Activated gamma-delta T cell (primary cell): ENCODE results near the gene AGRN.
"Not testable (repeated sequence)": the region's sequence is repeated elsewhere in the genome, so short reads cannot be mapped to it uniquely, and the experiment has no call there.

Source experiments
- DNase-seq: peaks from one replicate; lab custom pipeline; 2025; lab: John Stamatoyannopoulos, UW

Gene AGRN

DNA sequence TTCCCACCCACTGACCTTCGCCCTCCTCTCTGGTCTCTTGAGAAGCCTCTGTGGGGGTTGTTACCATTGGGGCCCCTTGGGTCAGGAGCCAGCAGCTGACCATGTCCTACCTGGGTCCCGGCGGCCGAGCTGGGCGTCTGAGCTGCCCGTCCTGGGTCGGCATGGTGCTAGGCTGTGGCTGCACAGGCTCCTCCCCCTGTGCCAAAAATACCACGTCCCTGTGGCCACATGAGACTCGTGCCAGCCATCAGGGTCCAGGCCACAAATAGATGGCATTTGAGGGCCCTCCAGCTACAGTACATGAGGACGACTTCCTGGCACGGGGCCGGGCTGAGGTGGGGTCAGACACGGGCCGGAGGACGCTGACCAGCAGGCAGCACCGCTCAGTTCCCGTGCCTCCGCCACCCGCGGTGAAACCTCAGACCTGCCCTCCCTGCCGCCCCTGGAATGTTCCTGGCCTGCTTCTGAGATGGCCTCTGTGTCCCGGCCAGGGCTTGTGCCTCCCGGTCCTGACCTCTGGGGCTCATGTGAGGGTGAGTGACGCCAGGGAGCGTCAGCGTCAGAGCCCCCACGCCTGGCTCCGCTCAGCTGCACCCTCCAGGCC is 37.9 kb upstream of the AGRN start, which contains the start of gene PERM1:
Gene PERM1, minus strand, starts transcription at position 139 of the 604 bp plus-strand sequence. CDS start 1,064 bp downstream, outside the sequence.
- no peak for DNase-seq

DNA sequence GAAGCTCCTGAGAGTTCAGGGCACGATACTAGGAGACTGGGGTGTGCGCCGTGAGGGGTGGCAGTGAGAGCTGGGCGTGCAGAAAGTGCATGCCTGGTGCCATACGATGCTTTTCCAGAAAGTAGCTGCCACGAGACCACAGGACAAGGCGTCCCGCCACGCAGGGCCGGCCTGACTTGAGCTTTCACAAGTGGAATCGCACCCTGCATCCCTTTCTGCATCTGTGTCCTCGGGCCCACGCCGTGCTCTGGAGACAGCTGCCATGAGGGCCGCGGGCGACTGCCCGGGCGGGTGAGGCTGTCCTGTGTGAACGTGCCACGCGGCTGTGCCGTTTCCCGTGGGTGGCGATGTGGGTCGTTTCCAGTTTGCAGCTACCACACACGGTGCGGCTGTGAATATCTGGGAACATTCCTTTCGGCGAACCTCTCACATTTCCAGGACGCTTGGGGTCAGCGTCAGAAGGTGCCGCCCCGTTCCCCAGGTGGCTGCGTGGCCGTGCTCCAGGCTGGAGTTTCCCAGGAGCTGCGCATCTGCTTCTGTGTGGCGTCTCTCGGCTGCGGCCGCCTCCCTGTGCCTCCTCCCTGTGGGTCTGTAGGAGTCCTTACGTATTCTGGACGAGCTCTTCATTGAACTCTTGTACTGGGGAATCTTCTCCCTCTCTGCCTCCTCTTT is 37.0 kb upstream of the AGRN start:
- no peak for DNase-seq

DNA sequence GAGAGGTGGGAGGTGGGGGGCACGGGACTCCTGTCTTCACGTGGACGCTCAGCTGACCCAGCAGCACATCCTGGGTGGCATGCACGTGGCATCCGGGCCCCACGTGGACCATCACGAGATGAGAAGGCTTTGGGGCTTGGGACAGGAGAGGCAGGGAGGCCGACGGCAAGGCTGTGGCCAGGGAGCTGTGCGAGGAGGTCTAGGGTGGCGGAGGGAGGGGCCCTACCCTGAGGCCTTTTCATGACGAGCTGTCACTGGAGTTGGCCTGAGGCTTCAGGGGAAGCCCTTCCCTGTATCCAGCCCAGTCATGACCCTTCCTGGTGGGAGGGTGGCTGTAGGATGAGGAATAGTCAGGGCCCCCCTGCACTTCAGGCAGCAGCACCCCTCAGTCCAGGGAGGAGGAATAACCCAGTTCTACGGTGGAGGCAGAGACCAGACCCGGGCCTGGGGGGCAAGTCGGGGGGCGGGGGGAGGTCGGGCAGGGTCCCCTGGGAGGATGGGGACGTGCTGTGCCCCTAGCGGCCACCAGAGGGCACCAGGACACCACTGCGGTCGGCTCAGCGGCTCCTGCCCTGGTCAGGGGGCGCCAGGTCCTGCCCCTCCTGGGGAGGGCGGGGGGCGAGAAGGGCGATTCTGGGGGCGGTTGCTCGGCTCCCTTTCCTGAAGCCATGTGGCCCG is 36.0 kb upstream of the AGRN start:
- peak; percentile 37 for DNase-seq

DNA sequence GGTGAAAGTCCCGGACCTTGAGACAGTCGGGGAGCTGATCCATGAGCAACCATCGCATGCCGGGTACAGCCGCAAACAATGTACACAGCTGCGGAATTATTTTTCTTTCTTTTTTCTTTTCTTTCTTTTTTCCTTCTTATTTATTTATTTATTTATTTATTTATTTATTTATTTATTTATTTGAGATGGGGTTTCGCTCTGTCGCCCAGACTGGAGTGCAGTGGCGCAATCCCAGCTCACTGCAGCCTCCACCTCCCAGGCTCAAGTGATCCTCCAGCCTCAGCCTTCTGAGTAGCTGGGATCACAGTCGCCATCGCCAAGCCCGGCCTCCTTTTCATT is 35.5 kb upstream of the AGRN start:
- no peak for DNase-seq

DNA sequence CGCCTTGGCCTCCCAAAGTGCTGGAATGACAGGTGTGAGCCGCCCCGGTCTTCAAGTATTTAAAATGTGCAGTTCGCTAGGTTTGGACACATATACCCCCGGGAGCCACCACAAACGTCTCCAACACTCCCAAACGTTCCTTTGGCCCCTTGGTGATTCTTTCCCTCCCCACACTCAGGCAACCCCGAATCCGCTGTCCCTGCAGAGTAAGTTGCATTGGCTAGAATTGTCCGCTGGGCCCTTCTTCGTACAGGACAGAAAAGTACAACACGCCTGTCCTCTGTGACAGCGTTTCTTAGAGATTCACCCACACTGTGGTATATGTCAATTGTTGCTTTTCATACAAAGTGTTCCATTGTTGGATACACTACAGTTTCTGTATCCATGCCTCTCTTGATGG is 34.8 kb upstream of the AGRN start:
- no peak for DNase-seq

DNA sequence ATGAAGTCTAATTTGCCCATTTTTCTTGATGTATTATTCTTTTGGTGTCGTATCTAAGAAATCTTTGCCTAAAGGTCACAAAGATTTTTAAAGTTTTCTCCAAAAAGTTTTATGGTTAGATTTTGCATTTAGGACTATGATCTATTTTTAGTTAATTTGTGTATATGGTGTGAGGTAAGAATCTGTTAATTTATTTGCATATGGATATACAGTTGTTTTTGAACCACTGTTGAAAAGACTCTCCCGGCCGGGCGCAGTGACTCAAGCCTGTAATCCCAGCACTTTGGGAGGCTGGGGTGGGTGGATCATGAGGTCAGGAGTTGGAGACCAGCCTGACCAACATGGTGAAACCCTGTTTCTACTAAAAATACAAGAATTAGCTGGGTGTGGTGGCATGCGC is 31.9 kb upstream of the AGRN start:
- not testable (repeated sequence) for DNase-seq

DNA sequence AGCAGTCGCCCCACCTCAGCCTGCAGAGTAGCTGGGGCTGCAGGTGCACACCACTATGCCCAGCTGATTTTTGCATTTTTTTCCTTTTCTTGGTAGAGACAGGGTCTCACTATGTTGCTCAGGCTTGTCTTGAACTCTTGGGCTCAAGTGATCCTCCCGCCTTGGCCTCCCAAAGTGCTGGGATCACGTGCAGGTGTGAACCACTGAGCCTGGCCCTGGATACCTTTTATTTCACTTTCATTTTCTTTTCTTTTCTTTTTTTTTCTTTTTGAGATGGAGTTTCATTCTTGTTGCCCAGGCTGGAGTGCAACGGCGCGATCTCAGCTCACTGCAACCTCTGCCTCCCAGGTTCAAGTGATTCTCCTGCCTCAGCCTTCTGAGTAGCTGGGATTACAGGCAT is 28.6 kb upstream of the AGRN start:
- not testable (repeated sequence) for DNase-seq

DNA sequence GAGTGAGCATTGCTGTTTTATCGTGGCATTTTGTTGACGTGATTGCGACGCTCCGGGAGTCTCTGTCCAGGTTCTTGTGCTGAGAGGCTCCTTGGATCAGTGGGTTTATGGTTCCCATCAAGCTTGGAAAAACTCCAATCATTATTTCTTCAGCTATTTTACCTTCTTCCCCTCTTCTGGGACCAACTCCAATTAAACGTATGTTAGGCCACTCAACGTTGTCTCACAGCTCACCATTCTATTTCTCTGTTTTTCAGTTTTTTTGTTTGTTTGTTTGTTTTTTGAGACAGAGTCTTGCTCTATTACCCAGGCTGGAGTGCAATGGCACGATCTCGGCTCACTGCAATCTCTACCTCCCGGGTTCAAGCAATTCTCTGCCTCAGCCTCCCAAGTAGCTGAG is 28.0 kb upstream of the AGRN start:
- no peak for DNase-seq

DNA sequence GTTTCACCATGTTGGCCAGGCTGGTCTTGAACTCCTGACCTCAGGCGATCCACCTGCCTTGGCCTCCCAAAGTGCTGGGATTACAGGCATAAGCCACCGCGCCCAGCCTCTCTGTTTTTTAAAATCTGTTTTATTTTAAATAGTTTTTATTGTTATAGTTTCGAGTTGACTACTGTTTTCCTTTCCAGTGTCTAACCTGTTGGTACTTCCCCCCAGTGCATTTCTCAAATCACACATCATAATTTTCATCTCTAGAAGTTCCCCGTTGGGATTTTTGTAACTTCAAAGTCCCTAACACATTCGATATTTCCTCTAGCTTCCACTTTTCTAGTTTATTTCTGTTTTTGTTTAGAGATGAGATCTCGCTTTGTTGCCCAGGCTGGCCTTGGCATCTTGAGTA is 27.6 kb upstream of the AGRN start:
- no peak for DNase-seq

DNA sequence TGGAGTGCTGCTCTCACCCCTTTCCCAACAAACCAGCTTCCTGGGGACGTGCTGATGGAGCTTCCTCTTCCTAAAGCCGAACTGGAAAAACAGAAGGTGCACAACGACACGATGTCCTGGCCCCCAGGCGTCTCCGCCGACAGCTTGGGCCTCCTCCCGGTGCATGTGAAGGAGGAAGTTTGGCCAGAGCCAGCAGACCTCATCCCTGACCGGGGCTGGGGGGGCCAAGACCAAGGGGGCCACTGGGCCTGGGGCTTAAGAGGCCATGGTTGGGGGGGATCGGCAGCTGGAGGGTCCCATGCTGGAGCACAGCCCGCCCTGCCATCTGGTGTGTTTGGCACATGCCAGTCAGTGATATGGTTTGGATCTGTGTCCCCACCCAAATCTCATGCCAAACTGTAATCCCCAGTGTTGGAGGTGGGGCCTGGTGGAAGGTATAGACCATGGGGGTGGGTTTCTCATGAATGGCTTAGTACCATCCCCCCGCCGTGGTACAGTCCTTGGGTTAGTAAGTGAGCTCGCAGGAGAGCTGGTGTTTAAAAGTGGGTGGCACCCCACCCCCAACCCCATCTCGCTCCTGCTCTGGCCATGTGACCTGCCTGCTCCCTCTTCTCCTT is 26.4 kb upstream of the AGRN start:
- no peak for DNase-seq

DNA sequence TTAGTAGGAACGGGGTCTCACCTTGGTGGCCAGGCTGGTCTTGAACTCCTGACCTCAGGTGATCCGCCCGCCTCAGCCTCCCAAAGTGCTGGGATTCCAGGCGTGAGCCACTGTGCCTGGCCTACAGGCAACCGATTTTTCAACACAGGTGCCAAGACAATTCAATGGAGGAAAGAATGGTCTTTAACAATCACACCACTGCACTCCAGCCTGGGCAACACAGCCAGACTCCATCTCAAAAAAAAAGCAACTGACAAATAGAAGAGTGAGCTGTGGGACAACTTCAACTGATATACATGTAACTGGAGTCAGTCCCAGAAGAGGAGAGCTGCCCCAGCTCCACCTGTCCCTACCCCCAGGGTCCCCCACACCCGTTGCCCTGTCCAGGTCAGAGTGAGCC is 25.4 kb upstream of the AGRN start:
- not testable (repeated sequence) for DNase-seq

DNA sequence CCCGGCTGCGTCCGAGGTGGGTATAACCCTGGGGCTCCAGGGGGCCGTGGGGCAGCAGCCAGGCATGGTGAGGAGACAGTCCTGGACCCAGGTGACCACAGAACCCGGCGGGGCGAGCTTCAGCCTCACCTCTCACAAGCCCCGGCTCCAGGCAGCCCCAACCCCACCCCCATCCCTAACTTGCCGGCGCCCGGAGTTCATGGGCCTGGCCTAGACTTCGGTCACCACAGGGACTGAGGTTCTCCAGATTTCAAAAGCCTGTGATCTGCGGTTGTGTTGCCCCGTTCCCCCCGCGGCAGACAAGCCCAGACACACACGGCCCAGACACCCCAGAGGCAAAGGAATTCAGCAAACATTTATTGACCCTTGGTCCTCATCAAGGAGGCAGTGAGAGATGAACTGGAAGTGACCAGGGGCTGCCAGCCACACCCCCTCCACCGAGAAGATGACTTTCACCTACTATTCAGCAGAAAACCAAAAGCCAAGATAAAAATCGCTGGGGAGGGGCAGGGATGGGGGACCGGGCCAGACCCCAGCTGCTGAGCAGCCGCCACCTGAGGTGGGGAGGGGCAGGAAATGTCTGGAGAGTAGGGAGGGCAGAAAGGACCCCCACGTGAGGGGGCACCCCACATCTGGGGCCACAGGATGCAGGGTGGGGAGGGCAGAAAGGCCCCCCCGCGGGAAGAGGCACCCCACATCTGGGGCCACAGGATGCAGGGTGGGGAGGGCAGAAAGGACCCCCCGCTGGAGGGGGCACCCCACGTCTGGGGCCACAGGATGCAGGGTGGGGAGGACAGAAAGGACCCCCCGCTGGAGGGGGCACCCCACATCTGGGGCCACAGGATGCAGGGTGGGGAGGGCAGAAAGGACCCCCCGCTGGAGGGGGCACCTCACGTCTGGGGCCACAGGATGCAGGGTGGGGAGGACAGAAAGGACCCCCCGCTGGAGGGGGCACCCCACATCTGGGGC is 24.0 kb upstream of the AGRN start:
- no peak for DNase-seq

DNA sequence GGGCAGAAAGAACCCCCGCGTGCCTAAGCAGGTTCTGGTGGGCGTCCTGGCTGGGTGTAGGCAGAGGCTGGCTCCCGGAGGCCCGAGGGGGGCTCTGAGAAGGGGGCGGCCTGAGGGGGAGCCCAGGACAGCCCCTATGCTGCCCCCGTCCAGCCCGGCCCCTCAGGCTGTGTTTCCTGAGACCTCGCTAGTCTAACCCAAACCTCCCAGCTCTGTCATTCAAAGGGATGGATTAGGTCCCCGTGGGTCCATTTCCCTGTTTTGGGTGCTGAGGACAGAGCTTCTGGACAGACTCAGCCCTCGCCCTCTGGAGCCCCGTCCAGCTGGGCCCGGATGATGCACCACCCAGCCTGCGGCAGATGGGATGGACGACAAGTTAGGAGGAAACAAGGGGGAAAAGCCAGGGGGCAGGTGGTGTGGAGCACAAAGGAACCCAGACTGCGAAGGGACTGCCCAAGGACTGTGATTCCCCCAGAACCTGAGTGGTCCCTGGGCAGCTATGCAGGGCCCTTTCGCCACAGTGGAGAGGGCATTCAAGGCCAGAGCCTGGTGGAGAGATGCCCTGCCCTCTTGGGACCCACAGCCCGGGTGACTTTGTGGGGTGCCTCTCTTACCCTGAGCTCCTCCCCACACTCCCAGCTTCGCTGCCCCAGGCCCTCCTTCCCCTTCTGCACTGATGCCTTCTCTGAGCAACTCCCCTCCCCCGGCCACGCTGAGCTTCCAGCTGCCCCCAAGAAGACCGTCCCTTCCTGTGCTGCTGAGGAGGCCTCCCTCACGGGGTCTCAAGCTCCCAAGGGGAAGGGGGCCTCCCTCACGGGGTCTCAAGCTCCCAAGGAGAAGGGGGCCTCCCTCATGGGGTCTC is 22.8 kb upstream of the AGRN start:
- DNase-seq, result no peak

DNA sequence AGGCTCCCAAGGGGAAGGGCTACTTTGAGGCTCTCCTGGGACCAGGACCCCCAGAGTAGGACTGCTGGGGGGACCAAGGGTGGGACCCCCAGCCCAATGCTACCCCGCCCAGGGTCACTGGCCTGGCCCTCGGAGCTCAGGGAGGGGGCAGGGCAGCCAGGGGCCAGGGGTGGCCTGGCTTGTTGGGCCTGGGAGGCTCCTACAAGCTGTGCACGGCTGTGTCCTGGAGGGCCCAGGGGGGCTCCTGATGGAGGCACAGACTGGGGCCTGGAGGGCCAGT is 22.3 kb upstream of the AGRN start:
- no peak for DNase-seq

DNA sequence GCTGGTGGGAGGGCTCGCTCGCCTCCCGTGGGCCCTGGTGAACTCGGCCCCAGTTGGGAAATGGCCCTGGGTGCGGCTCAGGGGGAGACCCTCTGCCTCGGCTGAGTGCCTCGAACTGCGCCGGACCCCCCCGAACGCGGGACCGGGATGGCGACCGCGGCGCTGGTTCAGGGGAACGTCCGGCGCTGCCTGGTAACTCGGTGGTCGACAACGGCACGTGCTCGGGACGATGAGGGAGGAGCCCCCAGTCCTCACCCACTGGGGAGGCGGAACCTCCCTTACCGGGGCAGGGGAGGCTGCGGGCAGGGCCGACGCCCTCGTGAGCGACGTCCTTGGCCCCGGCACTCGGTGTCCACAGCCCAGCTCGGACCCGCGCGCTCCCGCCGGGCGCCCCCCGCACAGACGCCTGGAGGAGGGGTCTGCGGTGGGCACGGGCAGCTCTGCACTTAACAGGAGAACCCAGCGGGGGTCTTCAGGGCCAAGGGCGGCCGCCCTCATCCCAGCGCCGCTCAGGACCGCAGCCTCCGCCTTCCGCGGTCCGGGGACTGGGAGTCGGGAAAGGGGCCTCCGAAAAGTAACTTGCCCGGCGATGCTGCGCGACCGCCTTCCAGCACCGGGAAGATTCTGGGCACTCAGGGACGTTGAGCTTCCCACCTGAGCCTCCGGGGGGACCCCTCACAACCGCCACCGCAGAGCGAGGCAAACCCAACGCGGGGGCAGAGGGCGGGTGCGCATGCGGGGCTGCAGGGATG is 21.8 kb upstream of the AGRN start:
- DNase-seq, result no peak

DNA sequence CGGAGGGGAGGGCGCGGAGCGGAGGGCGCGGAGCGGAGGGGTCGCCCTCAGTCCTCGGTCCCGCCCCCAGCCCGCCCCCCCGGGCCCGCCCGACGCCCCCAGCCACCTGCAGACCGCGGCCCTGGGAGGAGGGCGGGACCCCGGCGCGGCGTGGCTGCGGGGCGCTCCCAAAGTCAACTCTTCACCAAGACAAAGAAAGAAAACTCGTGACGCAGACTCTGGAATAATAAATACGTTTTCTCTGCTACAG is 21.2 kb upstream of the AGRN start:
- no peak for DNase-seq

DNA sequence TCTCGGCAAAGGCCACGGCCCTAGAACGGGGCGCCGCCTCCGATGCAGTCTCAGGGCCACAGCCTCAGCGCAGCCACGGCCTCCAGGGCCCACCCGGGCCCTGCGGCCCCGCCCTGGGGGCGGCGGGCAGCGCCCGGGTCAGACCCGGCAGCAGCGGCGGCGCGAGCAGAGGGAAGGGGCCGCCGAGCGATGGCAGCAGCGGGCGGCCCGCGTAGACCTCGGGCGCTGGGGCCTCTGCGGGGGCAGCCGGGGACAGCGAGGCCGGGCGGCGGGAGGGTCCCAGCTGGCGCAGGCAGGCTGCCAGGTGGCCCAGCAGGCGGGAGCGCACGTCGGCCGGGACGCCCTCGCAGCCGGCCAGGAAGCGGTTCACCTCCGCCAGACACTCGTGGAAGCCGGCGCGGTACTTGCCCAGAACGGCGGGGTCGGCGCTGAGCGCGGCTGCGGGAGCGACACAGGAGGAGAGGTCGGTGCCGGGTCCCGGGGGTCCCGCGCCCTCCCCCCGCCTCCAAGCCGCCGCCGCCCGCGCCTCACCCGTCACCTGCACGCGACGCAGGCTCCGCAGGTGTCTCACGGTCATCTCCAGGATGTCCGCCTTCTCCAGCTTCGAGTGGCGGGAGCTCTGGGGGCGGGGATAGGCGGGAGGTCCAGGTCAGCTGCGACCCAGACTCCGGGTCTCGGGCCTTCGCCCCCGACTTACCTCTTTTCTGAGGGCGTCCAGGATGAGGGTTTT is 20.8 kb upstream of the AGRN start:
- no peak for DNase-seq

DNA sequence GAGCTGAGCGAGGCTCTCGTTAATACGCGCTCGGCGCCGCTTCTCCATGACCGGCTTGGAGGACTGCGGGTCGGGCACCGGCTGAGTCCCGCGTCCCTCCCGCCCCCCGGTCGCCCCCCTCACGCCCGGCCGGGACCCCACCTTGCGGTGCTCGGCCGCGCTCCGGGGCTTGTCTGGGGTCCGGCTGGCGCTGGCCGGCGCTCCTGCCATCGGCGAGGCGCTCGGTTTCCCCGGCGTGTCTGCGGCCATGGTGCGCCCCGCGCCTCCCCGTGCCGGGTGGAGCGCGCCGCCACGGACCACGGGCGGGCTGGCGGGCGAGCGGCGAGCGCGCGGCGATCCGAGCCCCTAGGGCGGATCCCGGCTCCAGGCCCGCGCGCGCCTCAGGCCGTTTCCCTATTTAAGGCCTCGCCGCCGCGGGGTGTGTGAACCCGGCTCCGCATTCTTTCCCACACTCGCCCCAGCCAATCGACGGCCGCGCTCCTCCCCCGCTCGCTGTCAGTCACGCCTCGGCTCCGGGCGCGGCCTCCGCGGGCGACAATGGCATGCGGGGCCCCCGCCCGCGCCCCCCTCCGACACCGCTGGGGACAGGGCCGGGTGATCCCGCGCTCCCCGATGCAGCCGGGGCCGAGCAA is 20.1 kb upstream of the AGRN start, which contains the start of gene HES4:
Gene HES4, minus strand, starts transcription at position 373 of the 632 bp plus-strand sequence. Its CDS starts 124 bp downstream, at position 249.
- peak; percentile 51 for DNase-seq

DNA sequence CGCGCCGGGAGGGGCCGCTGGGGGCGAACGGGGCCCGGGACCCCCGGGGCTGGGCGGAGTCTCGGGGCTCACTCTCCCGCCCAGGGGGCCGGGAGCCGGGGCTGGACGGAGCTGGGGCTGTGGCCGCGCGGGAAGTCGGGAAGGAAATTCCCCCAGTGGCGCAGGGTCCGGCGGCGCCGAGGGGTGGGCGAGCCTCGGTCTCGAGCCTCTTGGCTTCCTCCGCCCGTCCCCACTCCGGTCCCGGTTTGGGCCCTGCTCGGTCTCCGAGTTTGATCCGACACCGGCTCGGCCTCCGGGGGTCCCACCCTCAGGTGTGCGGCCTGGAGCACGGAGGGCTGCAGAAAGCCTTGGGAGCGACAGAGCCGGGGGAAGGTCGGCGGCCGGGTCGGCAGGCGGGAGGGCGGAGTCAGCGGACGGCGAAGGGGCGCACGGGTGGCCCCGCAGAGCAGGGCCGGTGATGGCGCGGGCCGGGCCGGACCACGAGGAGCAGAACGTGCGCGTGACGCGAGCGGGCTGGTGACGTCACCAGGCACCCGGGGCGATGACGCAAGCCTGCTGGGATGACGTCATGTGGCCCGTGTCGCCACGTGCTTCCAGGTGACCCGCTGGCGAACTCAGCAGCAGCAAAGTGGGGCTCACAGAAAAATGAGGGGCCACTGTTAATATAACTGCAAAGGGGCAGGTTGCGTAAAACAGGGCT is 19.4 kb upstream of the AGRN start:
- DNase-seq, result peak; percentile 65
